ENCODE results near the gene AGGF1. TPM values are rescaled to one million over a fixed set of nuclear protein-coding genes. Genes with fewer than 3 reads are reported as not detected.
"Not testable (repeated sequence)": the region's sequence is repeated elsewhere in the genome, so short reads cannot be mapped to it uniquely, and the experiment has no call there.

The AGGF1 gene
- total RNA-seq, 1 donor, result 19.0 TPM

DNA sequence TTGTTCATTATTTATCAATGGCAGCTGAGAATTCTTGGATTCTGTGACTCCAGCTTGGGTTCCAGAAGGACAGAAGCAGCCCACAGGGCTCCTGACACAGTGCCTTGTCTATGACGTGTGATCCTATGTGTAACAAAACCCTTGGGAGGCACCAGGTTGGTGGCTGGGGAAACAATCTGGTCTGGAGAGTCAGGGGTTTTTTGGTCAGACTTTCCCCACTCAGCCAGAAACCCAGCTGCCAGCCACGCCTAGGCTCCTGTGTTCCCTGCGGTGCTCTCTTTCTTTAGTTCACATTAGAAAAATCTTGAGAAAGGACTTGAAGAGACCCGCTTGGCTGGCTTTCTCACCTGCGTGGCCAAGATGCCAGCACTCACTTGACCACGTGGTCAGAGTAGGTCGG, 72.3 kb downstream of the AGGF1 start:
- TF ChIP-seq, protein P1, sequence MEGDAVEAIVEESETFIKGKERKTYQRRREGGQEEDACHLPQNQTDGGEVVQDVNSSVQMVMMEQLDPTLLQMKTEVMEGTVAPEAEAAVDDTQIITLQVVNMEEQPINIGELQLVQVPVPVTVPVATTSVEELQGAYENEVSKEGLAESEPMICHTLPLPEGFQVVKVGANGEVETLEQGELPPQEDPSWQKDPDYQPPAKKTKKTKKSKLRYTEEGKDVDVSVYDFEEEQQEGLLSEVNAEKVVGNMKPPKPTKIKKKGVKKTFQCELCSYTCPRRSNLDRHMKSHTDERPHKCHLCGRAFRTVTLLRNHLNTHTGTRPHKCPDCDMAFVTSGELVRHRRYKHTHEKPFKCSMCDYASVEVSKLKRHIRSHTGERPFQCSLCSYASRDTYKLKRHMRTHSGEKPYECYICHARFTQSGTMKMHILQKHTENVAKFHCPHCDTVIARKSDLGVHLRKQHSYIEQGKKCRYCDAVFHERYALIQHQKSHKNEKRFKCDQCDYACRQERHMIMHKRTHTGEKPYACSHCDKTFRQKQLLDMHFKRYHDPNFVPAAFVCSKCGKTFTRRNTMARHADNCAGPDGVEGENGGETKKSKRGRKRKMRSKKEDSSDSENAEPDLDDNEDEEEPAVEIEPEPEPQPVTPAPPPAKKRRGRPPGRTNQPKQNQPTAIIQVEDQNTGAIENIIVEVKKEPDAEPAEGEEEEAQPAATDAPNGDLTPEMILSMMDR (IDR thresholded peaks at IDR 0.05; ENCODE audit: insufficient read depth, low read depth, low read length), result no peak

DNA sequence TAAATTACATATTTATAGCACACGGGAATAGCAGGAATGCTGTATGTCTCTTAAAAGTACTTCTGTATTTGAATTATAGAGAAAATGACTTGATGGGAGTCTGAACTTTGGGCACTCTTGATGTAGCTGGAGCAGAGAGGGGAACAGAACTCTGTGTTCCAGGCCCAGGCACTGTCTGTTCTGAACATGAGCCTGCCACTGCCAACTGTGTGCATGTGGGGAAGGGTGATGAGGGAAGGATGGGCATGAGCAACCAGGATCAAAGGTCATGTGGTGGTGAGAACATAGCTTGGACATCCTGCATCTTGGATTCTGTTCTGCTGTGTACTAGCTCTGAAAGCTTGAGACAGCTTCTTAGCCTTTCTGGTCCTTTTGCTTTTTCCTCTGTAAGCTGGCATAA, 73.3 kb downstream of the AGGF1 start:
- no peak for DNase-seq (ENCODE audit: low read depth)
- H3K4me3 ChIP-seq (ENCODE audit: low read depth, low read length), result no peak overlapping the region
- TF ChIP-seq, protein P1 (IDR thresholded peaks at IDR 0.05; ENCODE audit: insufficient read depth, low read depth, low read length), result no peak

More for the DNA sequence above, 72.3 kb downstream of the AGGF1 start:
- no peak overlapping the region for H3K4me3 ChIP-seq (ENCODE audit: low read depth, low read length)
- no peak for DNase-seq (ENCODE audit: low read depth)

DNA sequence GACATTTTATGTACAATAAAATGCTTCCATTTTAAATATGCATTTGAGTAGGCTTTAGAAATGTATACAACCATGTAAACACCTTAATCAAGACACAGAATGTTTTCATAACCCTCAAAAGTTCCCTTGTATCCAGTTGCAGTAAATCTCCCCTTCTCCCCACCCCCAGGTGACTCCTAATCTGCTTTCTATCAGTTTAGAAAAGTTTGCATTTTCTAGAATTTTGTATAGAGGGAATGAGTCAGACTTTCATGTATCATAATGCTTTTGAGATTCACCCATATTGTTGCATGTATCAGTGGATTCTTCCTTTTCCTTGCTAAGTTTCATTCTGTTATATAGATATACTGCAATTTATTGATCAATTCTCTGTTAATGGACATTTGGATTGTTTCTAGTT, 74.6 kb downstream of the AGGF1 start:
- no peak for DNase-seq (ENCODE audit: low read depth)
- H3K4me3 ChIP-seq (ENCODE audit: low read depth, low read length), result no peak overlapping the region
- TF ChIP-seq, protein P1 (IDR thresholded peaks at IDR 0.05; ENCODE audit: insufficient read depth, low read depth, low read length), result no peak

DNA sequence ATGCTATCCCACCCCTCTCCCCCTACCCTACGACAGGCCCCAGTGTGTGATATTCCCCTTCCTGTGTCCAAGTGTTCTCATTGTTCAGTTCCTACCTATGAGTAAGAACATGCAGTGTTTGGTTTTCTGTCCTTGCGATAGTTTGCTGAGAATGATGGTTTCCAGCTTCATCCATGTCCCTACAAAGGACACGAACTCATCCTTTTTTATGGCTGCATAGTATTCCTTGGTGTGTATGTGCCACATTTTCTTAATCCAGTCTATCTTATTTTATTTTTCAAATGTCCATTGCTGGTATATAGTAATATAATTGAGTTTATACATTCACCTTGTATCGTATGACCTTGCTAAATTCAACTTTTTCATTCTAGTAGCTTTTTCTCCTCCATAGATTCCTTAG, 76.8 kb downstream of the AGGF1 start:
- not testable (repeated sequence) for H3K4me3 ChIP-seq (ENCODE audit: low read depth, low read length); DNase-seq (ENCODE audit: low read depth)

Small RNAs within 50 kb of the gene (small RNA-seq; reads per million reads assigned to genes)
- 8.2 reads per million, percentile 88 among the genes with 10 or more reads in this experiment for gene SNORA47

Other genes with a start within 250 kb of the AGGF1 start
- 26.3 and 69.9 TPM in 2 replicates for gene F2RL1, start 211.4 kb upstream of the AGGF1 start, total RNA-seq
- not detected in 2 replicates for gene S100Z, start 180.4 kb upstream of the AGGF1 start, total RNA-seq
- gene CRHBP, start 77.4 kb upstream of the AGGF1 start, total RNA-seq, result not detected in 2 replicates
- gene ZBED3, start 56.9 kb downstream of the AGGF1 start, total RNA-seq, result 1.3 and 2.6 TPM in 2 replicates
- gene PDE8B, start 180.3 kb downstream of the AGGF1 start, total RNA-seq, result 0.64 and 6.0 TPM in 2 replicates